K562 treated with DMSO at 1 percent for 12 hours (cell line): ENCODE measurements around the gene SAMSN1. TPM values are rescaled to one million over a fixed set of nuclear protein-coding genes. Genes with fewer than 3 reads are reported as not detected.

Experiments
- total RNA-seq: library from RNA; unstranded; fragments of 300-600 nt; gene quantifications from 2 replicates; pipeline ENCODE4 v1.2.3, GENCODE V29; 2022; ENCODE audit not compliant: insufficient read depth

The SAMSN1 gene
- total RNA-seq = 41.7 and 75.2 TPM in 2 replicates

DNA sequence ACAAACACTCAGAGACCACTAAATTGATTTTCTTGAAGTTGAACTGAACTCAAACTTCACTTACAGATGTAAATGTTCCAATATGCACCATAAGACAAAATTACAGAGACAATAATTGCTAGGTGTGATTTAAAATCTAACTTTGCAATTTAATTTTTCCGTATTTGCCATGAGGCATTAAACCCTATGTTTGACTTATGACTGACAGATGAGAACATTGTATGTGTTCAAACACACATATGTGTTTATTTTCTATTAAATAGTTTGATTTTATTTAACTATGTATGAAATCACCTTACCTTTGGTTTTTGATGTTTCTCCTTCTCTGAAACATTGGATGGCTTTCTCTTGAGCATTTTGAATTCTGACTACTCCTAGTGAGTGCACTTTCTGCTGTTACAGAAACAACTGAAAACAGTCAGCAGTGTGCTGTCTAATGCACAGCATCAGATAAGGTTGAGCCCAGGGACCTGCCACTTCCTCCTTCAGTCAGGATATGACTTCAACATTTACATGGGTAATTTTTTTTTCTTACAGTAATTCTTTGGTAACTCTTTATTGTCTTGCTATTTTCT, at the start of gene SAMSN1:
TSS of gene SAMSN1 (minus strand) at position 410 of the 575 bp plus-strand sequence. CDS start at position 356, 54 bp downstream.

Other genes starting within 250 kb of the SAMSN1 start
- gene HSPA13, start 163.2 kb downstream of the SAMSN1 start, total RNA-seq = 11.0 and 31.8 TPM in 2 replicates